SK-N-SH (cell line): ENCODE measurements around the gene SMCO2. TPM values are rescaled to one million over a fixed set of nuclear protein-coding genes. Genes with fewer than 3 reads are reported as not detected.
A peak's percentile ranks its signal among the peaks of the same experiment; 100 is the strongest.

Source experiments
- CTCF ChIA-PET: fragments of 300-600, 350-600 bp; formaldehyde crosslinking; extraction: SDS; loops from one replicate; lab custom pipeline; 2021; lab: Yijun Ruan, JAX
- POLR2A ChIA-PET: fragments of 350-600 bp; sonication (Branson Sonifier 250); formaldehyde crosslinking; extraction: SDS; loops from one replicate; lab custom pipeline; 2020; ENCODE audit warnings: antibody characterized with exemption, inconsistent platforms; lab: Yijun Ruan, JAX
- DNase-seq: peaks from one replicate; pipeline ENCODE4 v3.0.0; 2012
- H2AFZ ChIP-seq: fragments of 200-600 bp; sonication (generic); 2 replicates; pipeline ENCODE4 v1.8.1; 2016; ENCODE audit warnings: antibody characterized with exemption, mild to moderate bottlenecking, low read depth
- H3F3A ChIP-seq: fragments of 200-600 bp; sonication (generic); replicated peaks from 2 replicates; pipeline ENCODE3; 2016; ENCODE audit warnings: antibody characterized with exemption, mild to moderate bottlenecking; ENCODE audit not compliant: insufficient read depth
- H3K27ac ChIP-seq, 2 experiments: fragments of 200-500 bp in 1 of 2; fragments of 200-600 bp in 1 of 2; sonication (Bioruptor generic) in 1 of 2; sonication (generic), shearing (Covaris generic) in 1 of 2; 2 replicates each; pipeline versions ENCODE4 v1.5.1 to v1.6.1; 2014 to 2016; ENCODE audit warnings: low read depth in 2 of 2, inconsistent platforms in 1 of 2, low read length in 1 of 2, mild to moderate bottlenecking in 1 of 2, mixed read lengths in 1 of 2
- H3K27me3 ChIP-seq: fragments of 200-600 bp; sonication (generic), shearing (Covaris generic); 2 replicates; pipeline ENCODE4 v1.6.1; 2016; ENCODE audit warnings: mixed run types; ENCODE audit not compliant: insufficient read depth
- H3K36me3 ChIP-seq, 2 experiments: fragments of 200-500 bp in 1 of 2; fragments of 200-600 bp in 1 of 2; sonication (Bioruptor generic) in 1 of 2; sonication (generic) in 1 of 2; replicated peaks in 1 of 2; 2 replicates each; pipeline versions ENCODE3 to v1.5.1; 2014 to 2016; ENCODE audit warnings: low read length in 1 of 2, mild to moderate bottlenecking in 1 of 2; ENCODE audit not compliant: insufficient read depth in 2 of 2, control insufficient read depth in 1 of 2
- H3K4me1 ChIP-seq, 2 experiments: fragments of 200-500 bp in 1 of 2; fragments of 200-600 bp in 1 of 2; sonication (Bioruptor generic) in 1 of 2; sonication (generic), shearing (Covaris generic) in 1 of 2; 2 replicates each; pipeline versions ENCODE4 v1.5.1 to v1.6.1; 2014 to 2016; ENCODE audit warnings: low read depth in 1 of 2, low read length in 1 of 2, mixed run types in 1 of 2; ENCODE audit not compliant: insufficient read depth in 2 of 2, control insufficient read depth in 1 of 2
- H3K4me2 ChIP-seq: fragments of 200-600 bp; sonication (generic), shearing (Covaris generic); 2 replicates; pipeline ENCODE4 v1.6.1; 2017; ENCODE audit warnings: mixed run types
- H3K4me3 ChIP-seq, 2 experiments: fragments of 200-500 bp in 1 of 2; fragments of 200-600 bp in 1 of 2; sonication (Bioruptor generic) in 1 of 2; sonication (generic), shearing (Covaris generic) in 1 of 2; 2 replicates each; pipeline versions ENCODE4 v1.5.1 to v1.8.1; 2014 to 2016; ENCODE audit warnings: low read depth in 2 of 2, inconsistent platforms in 1 of 2, low read length in 1 of 2, mild to moderate bottlenecking in 1 of 2, mixed read lengths in 1 of 2, moderate library complexity in 1 of 2
- H3K79me2 ChIP-seq: fragments of 200-600 bp; sonication (generic); 2 replicates; pipeline ENCODE4 v1.8.1; 2017; ENCODE audit warnings: mild to moderate bottlenecking; ENCODE audit not compliant: insufficient read depth
- H3K9ac ChIP-seq: fragments of 200-600 bp; sonication (generic); 2 replicates; pipeline ENCODE4 v1.6.1; 2017; ENCODE audit warnings: mixed run types
- H3K9me2 ChIP-seq: fragments of 200-600 bp; sonication (generic); 2 replicates; pipeline ENCODE4 v1.6.1; 2017; ENCODE audit warnings: mixed run types
- H3K9me3 ChIP-seq: fragments of 200-600 bp; sonication (generic); 2 replicates; pipeline ENCODE4 v1.6.1; 2017; ENCODE audit warnings: mixed run types, mild to moderate bottlenecking, moderate library complexity
- H4K20me1 ChIP-seq: fragments of 200-600 bp; sonication (generic); 2 replicates; pipeline ENCODE4 v1.6.1; 2017; ENCODE audit warnings: mild to moderate bottlenecking, mixed run types; ENCODE audit not compliant: insufficient read depth
- CHD2 ChIP-seq: fragments of 150-350 bp; IDR thresholded peaks from 2 replicates; pipeline ENCODE4 v1.6.1; 2018; ENCODE audit warnings: low read length; ENCODE audit not compliant: partially characterized antibody
- CTCF ChIP-seq: fragments of 200-600 bp; sonication (generic); IDR thresholded peaks from 2 replicates; pipeline ENCODE4 v1.6.1; 2017; ENCODE audit warnings: antibody characterized with exemption, mild to moderate bottlenecking, moderate library complexity
- ELF1 ChIP-seq: IDR thresholded peaks from 2 replicates; pipeline ENCODE4 v1.4.0; 2012
- EZH2phosphoT487 ChIP-seq: fragments of 200-600 bp; sonication (generic); IDR thresholded peaks from 2 replicates; pipeline ENCODE4 v1.6.1; 2017; ENCODE audit warnings: low read depth, mixed run types, mild to moderate bottlenecking, antibody characterized with exemption, moderate library complexity, borderline replicate concordance
- FOSL2 ChIP-seq: IDR thresholded peaks from 2 replicates; pipeline ENCODE4 v1.4.0; 2012; ENCODE audit warnings: low read depth, mild to moderate bottlenecking, moderate library complexity, borderline replicate concordance
- FOXJ3 ChIP-seq: sonication (generic); formaldehyde crosslinking; IDR thresholded peaks from 2 replicates; pipeline ENCODE4 v1.5.1; 2020; ENCODE audit warnings: mild to moderate bottlenecking, missing genetic modification reagents
- JUND ChIP-seq: IDR thresholded peaks from 2 replicates; pipeline ENCODE4 v1.4.0; 2012
- MEF2A ChIP-seq: IDR thresholded peaks from 2 replicates; pipeline ENCODE4 v1.4.0; 2012; ENCODE audit warnings: low read depth, borderline replicate concordance
- MXI1 ChIP-seq: IDR thresholded peaks from 2 replicates; pipeline ENCODE4 v1.6.1; 2012; ENCODE audit warnings: mild to moderate bottlenecking, low read depth, low read length, improper control_type of control experiment
- NFIC ChIP-seq: IDR thresholded peaks from 2 replicates; pipeline ENCODE4 v1.4.0; 2012; ENCODE audit warnings: borderline replicate concordance
- RAD21 ChIP-seq: IDR thresholded peaks from 2 replicates; pipeline ENCODE4 v1.6.1; 2012; ENCODE audit warnings: mild to moderate bottlenecking, low read length
- REST ChIP-seq: IDR thresholded peaks from 2 replicates; pipeline ENCODE4 v1.6.1; 2012; ENCODE audit warnings: mild to moderate bottlenecking, low read depth, low read length, moderate library complexity
- RXRA ChIP-seq: IDR thresholded peaks from 2 replicates; pipeline ENCODE4 v1.4.0; 2012; ENCODE audit warnings: low read depth, mild to moderate bottlenecking, borderline replicate concordance
- SMC3 ChIP-seq: IDR thresholded peaks from 2 replicates; pipeline ENCODE4 v1.6.1; 2012; ENCODE audit warnings: low read depth, low read length, improper control_type of control experiment
- TAF1 ChIP-seq: IDR thresholded peaks from 2 replicates; pipeline ENCODE4 v1.6.1; 2012; ENCODE audit warnings: low read depth, mild to moderate bottlenecking, low read length, moderate library complexity, borderline replicate concordance
- TCF12 ChIP-seq: IDR thresholded peaks from 2 replicates; pipeline ENCODE4 v1.4.0; 2012
- TEAD4 ChIP-seq: IDR thresholded peaks from 2 replicates; pipeline ENCODE4 v1.4.0; 2012; ENCODE audit warnings: mild to moderate bottlenecking, borderline replicate concordance; ENCODE audit not compliant: insufficient read depth
- WGBS: methylation state at CpG from one replicate; pipeline ENCODE4 v1.1.6; 2017; ENCODE audit warnings: low lambda C conversion rate; 5-methylcytosine and 5-hydroxymethylcytosine counted together
- polyA plus RNA-seq, 3 experiments: library from polyadenylated mRNA; depleted of rRNA; stranded (reverse); fragments of >200 nt; gene quantifications; 2 replicates each; pipeline ENCODE4 v1.2.3, GENCODE V29; 2012
- TF ChIP-seq, protein P1 (sequence below): IDR thresholded peaks from 2 replicates; pipeline ENCODE4 v1.4.0; 2012; ENCODE audit warnings: low read depth
- TF ChIP-seq, protein P2 (sequence below): IDR thresholded peaks from 2 replicates; pipeline ENCODE4 v1.4.0; 2012; ENCODE audit warnings: low read depth, borderline replicate concordance

SMCO2 gene
- polyA plus RNA-seq, 1 of the 3 experiments (the other 2 are of a cell fraction) = 0.21 TPM

GRCh38 chr12:27460471-27460978 is 14.0 kb downstream of the SMCO2 start:
- no peaks in the 10 kb centered on the region for H3K36me3 ChIP-seq
- H3K79me2 ChIP-seq = no peaks in the 10 kb centered on the region
- H2AFZ ChIP-seq = peak overlapping the region; percentile 9; the same call in 1 of the 2 replicates
- H3K27me3 ChIP-seq = no peaks in the 10 kb centered on the region
- H3F3A ChIP-seq = peaks cover 22% of the 10 kb centered on the region
- CTCF ChIA-PET = interaction anchor here (1.5 kb wide), 1 partner anchor 10 kb away, joined by 5 read pairs; no protein-coding TSS in a partner anchor
- 0 out of 2 replicates have a peak overlapping the region, but pooled peaks have one; percentile 23 for H3K4me2 ChIP-seq
- WGBS = 49% methylated on average over 7 of the region's 7 CpGs
- H3K9me2 ChIP-seq = no peaks in the 10 kb centered on the region
- no peak overlapping the region for H3K4me3 ChIP-seq
- no peak for DNase-seq
- H3K9me3 ChIP-seq = no peaks in the 10 kb centered on the region
- H3K9ac ChIP-seq = no peak overlapping the region
- no peak for TF ChIP-seq MXI1
- TF ChIP-seq FOSL2 = peak; percentile 65; the same call in 1 of the 2 replicates
- no peak for TF ChIP-seq NFIC
- TF ChIP-seq, all 33 proteins: peak for 1
- Histone ChIP-seq H3K4me1 (peaks cover 0 to 26% of the 10 kb centered on the region in 2 experiments; a peak in 2 of 4 replicates), H3K27ac (no peak overlapping the region), H4K20me1 (no peaks in the 10 kb centered on the region)
- POLR2A ChIA-PET = no interaction called here

DNA sequence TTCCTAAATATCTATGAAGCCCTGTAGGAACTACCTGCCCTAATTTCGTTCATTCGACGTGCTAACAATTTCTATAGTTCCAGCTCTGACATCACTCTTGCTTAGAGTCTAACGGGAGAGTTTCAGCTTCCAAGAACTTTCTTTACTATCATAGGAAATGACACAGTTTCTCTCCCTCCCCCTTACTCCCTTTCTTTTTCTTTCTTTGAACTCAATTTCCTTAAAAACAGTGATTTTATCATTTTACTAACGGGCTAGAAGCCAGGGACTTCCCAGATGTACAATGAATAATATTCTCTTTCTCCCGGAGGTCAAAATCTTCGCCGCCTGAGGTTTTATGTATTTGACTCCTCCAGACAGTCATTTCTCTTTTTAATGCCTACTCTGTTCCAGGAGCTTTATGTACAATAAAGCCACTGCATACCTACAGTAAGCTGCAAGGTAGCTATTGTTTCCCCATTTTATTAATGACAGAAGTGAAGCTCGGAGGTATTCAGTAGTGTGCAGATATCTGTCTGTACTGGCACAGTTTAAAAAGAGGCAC is 15.7 kb downstream of the SMCO2 start:
- H3K4me2 ChIP-seq = peak overlapping the region; percentile 72
- CTCF ChIA-PET = interaction anchor here (1.2 to 1.7 kb wide), 3 partner anchors 8 to 27 kb away, joined by 3 to 5 read pairs (median 5); no protein-coding TSS in a partner anchor
- TF ChIP-seq REST (no peak), NFIC (peak; percentile 85), FOXJ3 (no peak), CTCF (no peak), TAF1 (no peak), RAD21 (no peak), TEAD4 (no peak; the same call in 1 of the 2 replicates), SMC3 (no peak), CHD2 (no peak), ELF1 (no peak), MXI1 (no peak), JUND (peak; percentile 47), MEF2A (peak; percentile 38; the same call in 1 of the 2 replicates), TCF12 (peak; percentile 86), FOSL2 (peak; percentile 24; the same call in 1 of the 2 replicates), EZH2phosphoT487 (no peak), RXRA (0 out of 2 replicates have a peak, but pooled peaks have one; percentile 43)
- TF ChIP-seq, protein P1, sequence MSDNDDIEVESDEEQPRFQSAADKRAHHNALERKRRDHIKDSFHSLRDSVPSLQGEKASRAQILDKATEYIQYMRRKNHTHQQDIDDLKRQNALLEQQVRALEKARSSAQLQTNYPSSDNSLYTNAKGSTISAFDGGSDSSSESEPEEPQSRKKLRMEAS = no peak
- TF ChIP-seq, protein P2, sequence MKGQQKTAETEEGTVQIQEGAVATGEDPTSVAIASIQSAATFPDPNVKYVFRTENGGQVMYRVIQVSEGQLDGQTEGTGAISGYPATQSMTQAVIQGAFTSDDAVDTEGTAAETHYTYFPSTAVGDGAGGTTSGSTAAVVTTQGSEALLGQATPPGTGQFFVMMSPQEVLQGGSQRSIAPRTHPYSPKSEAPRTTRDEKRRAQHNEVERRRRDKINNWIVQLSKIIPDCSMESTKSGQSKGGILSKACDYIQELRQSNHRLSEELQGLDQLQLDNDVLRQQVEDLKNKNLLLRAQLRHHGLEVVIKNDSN = no peak

More for the DNA sequence above, 15.7 kb downstream of the SMCO2 start:
- no peak for DNase-seq
- peak overlapping the region; percentile 31; the same call in 1 of the 2 replicates for H3K9ac ChIP-seq
- peak overlapping the region; percentile 68; the same call in 1 of the 2 replicates for H2AFZ ChIP-seq
- 15% methylated on average over 9 of the region's 9 CpGs for WGBS
- H3K27me3 ChIP-seq = no peaks in the 10 kb centered on the region
- H3F3A ChIP-seq = peaks cover 22% of the 10 kb centered on the region
- POLR2A ChIA-PET = no interaction called here
- H3K4me1 ChIP-seq = peaks cover 0 to 26% of the 10 kb centered on the region in 2 experiments; a peak in 2 of 4 replicates
- no peaks in the 10 kb centered on the region for H3K79me2 ChIP-seq
- H3K36me3 ChIP-seq = no peaks in the 10 kb centered on the region
- no peaks in the 10 kb centered on the region for H3K9me3 ChIP-seq
- peak overlapping the region; percentile 48 to 76; a peak in 3 of 4 replicates for H3K27ac ChIP-seq
- H3K4me3 ChIP-seq = peak overlapping the region; percentile 2 to 27; a peak in 2 of 4 replicates
- no peaks in the 10 kb centered on the region for H4K20me1 ChIP-seq
- no peaks in the 10 kb centered on the region for H3K9me2 ChIP-seq
